Inflammatory macrophage (primary cell): ENCODE results near the gene NLRP1.
A peak's percentile ranks its signal among the peaks of the same experiment; 100 is the strongest.
"Not testable (repeated sequence)": the region's sequence is repeated elsewhere in the genome, so short reads cannot be mapped to it uniquely, and the experiment has no call there.

Experiments
- DNase-seq, 2 donors: peaks; one replicate each; pipeline ENCODE4 v3.0.0-alpha.2; 2020 to 2022

NLRP1 gene

GRCh38 chr17:5585836-5586521, 1.7 kb upstream of the NLRP1 start:
- peak in 1 of 2 donors; percentile 22 for DNase-seq

GRCh38 chr17:5585287-5585794, 1.0 kb upstream of the NLRP1 start:
- DNase-seq = no peak

- DNase-seq = peak; percentile 36 to 38
These were observed 605 bp downstream of the NLRP1 start for GRCh38 chr17:5583426-5584382.

GRCh38 chr17:5582209-5583185, 1.8 kb downstream of the NLRP1 start:
- DNase-seq = peak; percentile 24 to 66

- DNase-seq = no peak
These were observed 2.7 kb downstream of the NLRP1 start for GRCh38 chr17:5581655-5582054.

- DNase-seq = no peak
These were observed 3.3 kb downstream of the NLRP1 start for GRCh38 chr17:5580969-5581368.

GRCh38 chr17:5580367-5580766, 3.9 kb downstream of the NLRP1 start:
- DNase-seq = peak; percentile 66 to 94

- DNase-seq = not testable (repeated sequence)
These were observed 5.5 kb downstream of the NLRP1 start for GRCh38 chr17:5578768-5579167.

GRCh38 chr17:5573017-5573416, 11.3 kb downstream of the NLRP1 start:
- not testable (repeated sequence) for DNase-seq

- no peak for DNase-seq
These were observed 13.0 kb downstream of the NLRP1 start for GRCh38 chr17:5571281-5571680.

- DNase-seq = no peak
These were observed 18.5 kb downstream of the NLRP1 start for GRCh38 chr17:5565808-5566207.

GRCh38 chr17:5563456-5563855, 20.9 kb downstream of the NLRP1 start:
- DNase-seq = no peak

GRCh38 chr17:5562661-5563360, 21.5 kb downstream of the NLRP1 start:
- no peak for DNase-seq

GRCh38 chr17:5561736-5562571, 22.4 kb downstream of the NLRP1 start:
- no peak for DNase-seq

- DNase-seq = no peak
These were observed 23.8 kb downstream of the NLRP1 start for GRCh38 chr17:5560361-5560988.

- DNase-seq = no peak
These were observed 25.2 kb downstream of the NLRP1 start for GRCh38 chr17:5558815-5559785.

GRCh38 chr17:5557990-5558389, 26.3 kb downstream of the NLRP1 start:
- no peak for DNase-seq

GRCh38 chr17:5557485-5557884, 26.8 kb downstream of the NLRP1 start:
- peak; percentile 81 to 93 for DNase-seq

- DNase-seq = peak in 1 of 2 donors; percentile 58
These were observed 29.1 kb downstream of the NLRP1 start for GRCh38 chr17:5555254-5555653.
